SK-N-SH (cell line): ENCODE data around the gene PATL2. TPM values are rescaled to one million over a fixed set of nuclear protein-coding genes. Genes with fewer than 3 reads are reported as not detected.

Experiments
- CTCF ChIA-PET: fragments of 300-600, 350-600 bp; formaldehyde crosslinking; extraction: SDS; loops from one replicate; lab custom pipeline; 2021; lab: Yijun Ruan, JAX
- POLR2A ChIA-PET: fragments of 350-600 bp; sonication (Branson Sonifier 250); formaldehyde crosslinking; extraction: SDS; loops from one replicate; lab custom pipeline; 2020; ENCODE audit warnings: antibody characterized with exemption, inconsistent platforms; lab: Yijun Ruan, JAX
- DNase-seq: peaks from one replicate; pipeline ENCODE4 v3.0.0; 2012
- H2AFZ ChIP-seq: fragments of 200-600 bp; sonication (generic); 2 replicates; pipeline ENCODE4 v1.8.1; 2016; ENCODE audit warnings: antibody characterized with exemption, mild to moderate bottlenecking, low read depth
- H3F3A ChIP-seq: fragments of 200-600 bp; sonication (generic); replicated peaks from 2 replicates; pipeline ENCODE3; 2016; ENCODE audit warnings: antibody characterized with exemption, mild to moderate bottlenecking; ENCODE audit not compliant: insufficient read depth
- H3K27ac ChIP-seq, 2 experiments: fragments of 200-500 bp in 1 of 2; fragments of 200-600 bp in 1 of 2; sonication (Bioruptor generic) in 1 of 2; sonication (generic), shearing (Covaris generic) in 1 of 2; 2 replicates each; pipeline versions ENCODE4 v1.5.1 to v1.6.1; 2014 to 2016; ENCODE audit warnings: low read depth in 2 of 2, inconsistent platforms in 1 of 2, low read length in 1 of 2, mild to moderate bottlenecking in 1 of 2, mixed read lengths in 1 of 2
- H3K27me3 ChIP-seq: fragments of 200-600 bp; sonication (generic), shearing (Covaris generic); 2 replicates; pipeline ENCODE4 v1.6.1; 2016; ENCODE audit warnings: mixed run types; ENCODE audit not compliant: insufficient read depth
- H3K36me3 ChIP-seq, 2 experiments: fragments of 200-500 bp in 1 of 2; fragments of 200-600 bp in 1 of 2; sonication (Bioruptor generic) in 1 of 2; sonication (generic) in 1 of 2; replicated peaks in 1 of 2; 2 replicates each; pipeline versions ENCODE3 to v1.5.1; 2014 to 2016; ENCODE audit warnings: low read length in 1 of 2, mild to moderate bottlenecking in 1 of 2; ENCODE audit not compliant: insufficient read depth in 2 of 2, control insufficient read depth in 1 of 2
- H3K4me1 ChIP-seq, 2 experiments: fragments of 200-500 bp in 1 of 2; fragments of 200-600 bp in 1 of 2; sonication (Bioruptor generic) in 1 of 2; sonication (generic), shearing (Covaris generic) in 1 of 2; 2 replicates each; pipeline versions ENCODE4 v1.5.1 to v1.6.1; 2014 to 2016; ENCODE audit warnings: low read depth in 1 of 2, low read length in 1 of 2, mixed run types in 1 of 2; ENCODE audit not compliant: insufficient read depth in 2 of 2, control insufficient read depth in 1 of 2
- H3K4me2 ChIP-seq: fragments of 200-600 bp; sonication (generic), shearing (Covaris generic); 2 replicates; pipeline ENCODE4 v1.6.1; 2017; ENCODE audit warnings: mixed run types
- H3K4me3 ChIP-seq, 2 experiments: fragments of 200-500 bp in 1 of 2; fragments of 200-600 bp in 1 of 2; sonication (Bioruptor generic) in 1 of 2; sonication (generic), shearing (Covaris generic) in 1 of 2; 2 replicates each; pipeline versions ENCODE4 v1.5.1 to v1.8.1; 2014 to 2016; ENCODE audit warnings: low read depth in 2 of 2, inconsistent platforms in 1 of 2, low read length in 1 of 2, mild to moderate bottlenecking in 1 of 2, mixed read lengths in 1 of 2, moderate library complexity in 1 of 2
- H3K79me2 ChIP-seq: fragments of 200-600 bp; sonication (generic); 2 replicates; pipeline ENCODE4 v1.8.1; 2017; ENCODE audit warnings: mild to moderate bottlenecking; ENCODE audit not compliant: insufficient read depth
- H3K9ac ChIP-seq: fragments of 200-600 bp; sonication (generic); 2 replicates; pipeline ENCODE4 v1.6.1; 2017; ENCODE audit warnings: mixed run types
- H3K9me2 ChIP-seq: fragments of 200-600 bp; sonication (generic); 2 replicates; pipeline ENCODE4 v1.6.1; 2017; ENCODE audit warnings: mixed run types
- H3K9me3 ChIP-seq: fragments of 200-600 bp; sonication (generic); 2 replicates; pipeline ENCODE4 v1.6.1; 2017; ENCODE audit warnings: mixed run types, mild to moderate bottlenecking, moderate library complexity
- H4K20me1 ChIP-seq: fragments of 200-600 bp; sonication (generic); 2 replicates; pipeline ENCODE4 v1.6.1; 2017; ENCODE audit warnings: mild to moderate bottlenecking, mixed run types; ENCODE audit not compliant: insufficient read depth
- ELF1 ChIP-seq: IDR thresholded peaks from 2 replicates; pipeline ENCODE4 v1.4.0; 2012
- EP300 ChIP-seq, 2 experiments: IDR thresholded peaks; 2 replicates each; pipeline versions ENCODE4 v1.4.0 to v1.6.1; 2012; ENCODE audit warnings: borderline replicate concordance in 1 of 2, low read depth in 1 of 2, low read length in 1 of 2
- GABPA ChIP-seq: IDR thresholded peaks from 2 replicates; pipeline ENCODE4 v1.4.0; 2012; ENCODE audit warnings: low read depth, mild to moderate bottlenecking
- SIN3A ChIP-seq: IDR thresholded peaks from 2 replicates; pipeline ENCODE4 v1.6.1; 2012; ENCODE audit warnings: low read depth, mild to moderate bottlenecking, low read length, moderate library complexity, borderline replicate concordance
- SMC3 ChIP-seq: IDR thresholded peaks from 2 replicates; pipeline ENCODE4 v1.6.1; 2012; ENCODE audit warnings: low read depth, low read length, improper control_type of control experiment
- TEAD4 ChIP-seq: IDR thresholded peaks from 2 replicates; pipeline ENCODE4 v1.4.0; 2012; ENCODE audit warnings: mild to moderate bottlenecking, borderline replicate concordance; ENCODE audit not compliant: insufficient read depth
- YY1 ChIP-seq: IDR thresholded peaks from 2 replicates; pipeline ENCODE4 v1.4.0; 2012; ENCODE audit warnings: low read depth, mild to moderate bottlenecking
- WGBS: methylation state at CpG from one replicate; pipeline ENCODE4 v1.1.6; 2017; ENCODE audit warnings: low lambda C conversion rate; 5-methylcytosine and 5-hydroxymethylcytosine counted together
- polyA plus RNA-seq, 3 experiments: library from polyadenylated mRNA; depleted of rRNA; stranded (reverse); fragments of >200 nt; gene quantifications; 2 replicates each; pipeline ENCODE4 v1.2.3, GENCODE V29; 2012
- TF ChIP-seq, protein P1 (sequence below): IDR thresholded peaks from 2 replicates; pipeline ENCODE4 v1.4.0; 2012; ENCODE audit warnings: low read depth, borderline replicate concordance
- TF ChIP-seq, protein P2 (sequence below): fragments of 150-350 bp; IDR thresholded peaks from 2 replicates; pipeline ENCODE4 v1.6.1; 2016; ENCODE audit warnings: mild to moderate bottlenecking, low read depth, low read length
- TF ChIP-seq, protein P3 (sequence below): fragments of 150-350 bp; IDR thresholded peaks from 2 replicates; pipeline ENCODE4 v1.6.1; 2017; ENCODE audit warnings: antibody characterized with exemption, low read length, low read depth, borderline replicate concordance
- TF ChIP-seq, protein P4 (sequence below): IDR thresholded peaks from 2 replicates; pipeline ENCODE4 v1.4.0; 2012; ENCODE audit warnings: low read depth, borderline replicate concordance

Gene PATL2
- polyA plus RNA-seq, 1 of the 3 experiments (the other 2 are of a cell fraction): 0.31 TPM

DNA sequence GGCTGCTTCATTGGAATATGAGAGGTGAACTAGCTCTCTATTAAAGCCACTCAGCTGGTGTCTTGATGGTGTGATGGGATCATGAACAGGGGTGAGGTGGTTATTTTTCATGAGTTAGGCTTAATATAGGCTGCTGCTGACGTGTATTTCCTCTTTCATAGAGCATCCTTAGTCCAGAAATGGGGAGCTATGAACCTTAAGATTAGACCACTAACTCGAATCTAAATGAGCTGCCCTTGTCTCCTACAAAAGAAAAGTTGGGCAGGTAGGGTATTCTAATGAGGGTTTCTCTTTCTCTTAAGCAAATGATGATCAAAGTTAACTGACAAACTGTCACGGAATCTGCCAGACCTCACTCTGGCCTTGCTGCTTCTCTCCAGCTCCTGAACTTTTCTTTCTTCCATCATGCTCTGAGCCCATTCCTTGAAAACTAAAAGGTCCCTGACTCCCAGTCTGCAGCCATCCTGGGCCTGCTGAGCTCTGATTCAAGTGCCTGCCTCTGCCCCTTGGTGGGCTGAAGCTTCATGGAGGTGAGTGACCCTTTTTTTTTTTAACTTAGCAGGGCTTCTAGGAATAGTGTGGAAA lies 25.1 kb upstream of the PATL2 start, which contains the start of gene TRIM69:
Gene TRIM69 (plus strand): TSS at position 348 of the 585 bp plus-strand sequence. CDS start 177 bp downstream, at position 525.
- CTCF ChIA-PET: interaction anchor here (0.6 to 7.6 kb wide), 7 partner anchors 11 to 250 kb away, joined by 3 to 117 read pairs (median 6); partner anchors contain the start of genes B2M, PATL2 and SPG11
- Histone ChIP-seq H3F3A (no peaks in the 10 kb centered on the region), H3K4me2 (no peak within 1 kb of the TSS), H3K4me1 (peaks cover 4 to 8% of the 10 kb centered on the region in 2 experiments; a peak in 2 of 4 replicates), H3K9ac (no peak within 1 kb of the TSS)
- WGBS: 82% methylated on average over 3 of the region's 3 CpGs
- TF ChIP-seq, protein P1, sequence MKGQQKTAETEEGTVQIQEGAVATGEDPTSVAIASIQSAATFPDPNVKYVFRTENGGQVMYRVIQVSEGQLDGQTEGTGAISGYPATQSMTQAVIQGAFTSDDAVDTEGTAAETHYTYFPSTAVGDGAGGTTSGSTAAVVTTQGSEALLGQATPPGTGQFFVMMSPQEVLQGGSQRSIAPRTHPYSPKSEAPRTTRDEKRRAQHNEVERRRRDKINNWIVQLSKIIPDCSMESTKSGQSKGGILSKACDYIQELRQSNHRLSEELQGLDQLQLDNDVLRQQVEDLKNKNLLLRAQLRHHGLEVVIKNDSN: no peak
- TF ChIP-seq YY1: no peak
- TF ChIP-seq EP300 (IDR thresholded peaks at IDR 0.05; ENCODE audit: borderline replicate concordance in 1 of 2, low read depth in 1 of 2, low read length in 1 of 2): no peak
- TF ChIP-seq ELF1: no peak
- TF ChIP-seq, protein P2, sequence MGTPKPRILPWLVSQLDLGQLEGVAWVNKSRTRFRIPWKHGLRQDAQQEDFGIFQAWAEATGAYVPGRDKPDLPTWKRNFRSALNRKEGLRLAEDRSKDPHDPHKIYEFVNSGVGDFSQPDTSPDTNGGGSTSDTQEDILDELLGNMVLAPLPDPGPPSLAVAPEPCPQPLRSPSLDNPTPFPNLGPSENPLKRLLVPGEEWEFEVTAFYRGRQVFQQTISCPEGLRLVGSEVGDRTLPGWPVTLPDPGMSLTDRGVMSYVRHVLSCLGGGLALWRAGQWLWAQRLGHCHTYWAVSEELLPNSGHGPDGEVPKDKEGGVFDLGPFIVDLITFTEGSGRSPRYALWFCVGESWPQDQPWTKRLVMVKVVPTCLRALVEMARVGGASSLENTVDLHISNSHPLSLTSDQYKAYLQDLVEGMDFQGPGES: no peak
- no peak for TF ChIP-seq SMC3
- TF ChIP-seq, protein P3, sequence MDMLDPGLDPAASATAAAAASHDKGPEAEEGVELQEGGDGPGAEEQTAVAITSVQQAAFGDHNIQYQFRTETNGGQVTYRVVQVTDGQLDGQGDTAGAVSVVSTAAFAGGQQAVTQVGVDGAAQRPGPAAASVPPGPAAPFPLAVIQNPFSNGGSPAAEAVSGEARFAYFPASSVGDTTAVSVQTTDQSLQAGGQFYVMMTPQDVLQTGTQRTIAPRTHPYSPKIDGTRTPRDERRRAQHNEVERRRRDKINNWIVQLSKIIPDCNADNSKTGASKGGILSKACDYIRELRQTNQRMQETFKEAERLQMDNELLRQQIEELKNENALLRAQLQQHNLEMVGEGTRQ: no peak
- no peak for TF ChIP-seq SIN3A
- TF ChIP-seq TEAD4: no peak
- TF ChIP-seq, protein P4, sequence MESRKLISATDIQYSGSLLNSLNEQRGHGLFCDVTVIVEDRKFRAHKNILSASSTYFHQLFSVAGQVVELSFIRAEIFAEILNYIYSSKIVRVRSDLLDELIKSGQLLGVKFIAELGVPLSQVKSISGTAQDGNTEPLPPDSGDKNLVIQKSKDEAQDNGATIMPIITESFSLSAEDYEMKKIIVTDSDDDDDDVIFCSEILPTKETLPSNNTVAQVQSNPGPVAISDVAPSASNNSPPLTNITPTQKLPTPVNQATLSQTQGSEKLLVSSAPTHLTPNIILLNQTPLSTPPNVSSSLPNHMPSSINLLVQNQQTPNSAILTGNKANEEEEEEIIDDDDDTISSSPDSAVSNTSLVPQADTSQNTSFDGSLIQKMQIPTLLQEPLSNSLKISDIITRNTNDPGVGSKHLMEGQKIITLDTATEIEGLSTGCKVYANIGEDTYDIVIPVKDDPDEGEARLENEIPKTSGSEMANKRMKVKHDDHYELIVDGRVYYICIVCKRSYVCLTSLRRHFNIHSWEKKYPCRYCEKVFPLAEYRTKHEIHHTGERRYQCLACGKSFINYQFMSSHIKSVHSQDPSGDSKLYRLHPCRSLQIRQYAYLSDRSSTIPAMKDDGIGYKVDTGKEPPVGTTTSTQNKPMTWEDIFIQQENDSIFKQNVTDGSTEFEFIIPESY: no peak
- no peak for TF ChIP-seq GABPA
- TF ChIP-seq, all 33 proteins: peak for 0
- Histone ChIP-seq H2AFZ (no peak within 1 kb of the TSS), H3K9me2 (no peaks in the 10 kb centered on the region), H3K4me3 (no peak within 1 kb of the TSS), H3K9me3 (no peaks in the 10 kb centered on the region), H3K27ac (peak within 1 kb of the TSS in 1 of 2 experiments; percentile 43; a peak in 1 of 4 replicates), H3K27me3 (no peaks in the 10 kb centered on the region), H3K36me3 (peaks cover 4 to 11% of the 10 kb centered on the region in 2 experiments), H3K79me2 (no peaks in the 10 kb centered on the region), H4K20me1 (no peaks in the 10 kb centered on the region)
- peak; percentile 14 for DNase-seq
- POLR2A ChIA-PET: interaction anchor here (1.1 to 1.9 kb wide), 3 partner anchors 23 to 73 kb away, joined by 3 to 12 read pairs (median 6); partner anchors contain the start of genes B2M, PATL2 and SPG11
